GM13977 (cell line): ENCODE data around the gene TMEM131L.

Experiments
- DNase-seq: peaks from one replicate; pipeline ENCODE4 v3.0.0; 2012; ENCODE audit warnings: low spot score
- CTCF ChIP-seq: IDR thresholded peaks from 2 replicates; pipeline ENCODE4 v1.5.1; 2012; ENCODE audit warnings: mild to moderate bottlenecking, control low read depth; ENCODE audit not compliant: insufficient read depth; ENCODE audit errors: extremely low read depth, missing control alignments
- in situ Hi-C: fragments of 300-500 bp; cut with MboI; formaldehyde crosslinking; loops from one replicate; pipeline ENCODE4 v1.12.0; 2022; ENCODE audit warnings: low sequenced_read_pairs, low pct_unique_long_range_greater_than_20kb, mixed read lengths, inconsistent platforms; ENCODE audit not compliant: unreplicated experiment

Gene TMEM131L

GRCh38 chr4:153634738-153635353 lies 168.7 kb downstream of the TMEM131L start:
- TF ChIP-seq CTCF, result peak; percentile 42
- in situ Hi-C loops, result loop anchor here (10.0 to 25.0 kb wide), 3 partner anchors 120 to 498 kb away; partner anchors contain the start of gene MND1
- no peak for DNase-seq

GRCh38 chr4:153635846-153636245 lies 169.7 kb downstream of the TMEM131L start:
- no peak for DNase-seq
- TF ChIP-seq CTCF, result no peak
- in situ Hi-C loops, result loop anchor here (10.0 to 25.0 kb wide), 3 partner anchors 119 to 499 kb away; partner anchors contain the start of gene MND1

- no peak for TF ChIP-seq CTCF
- in situ Hi-C loops, result loop anchor here (10.0 to 25.0 kb wide), 3 partner anchors 118 to 500 kb away; partner anchors contain the start of gene MND1
Observed at GRCh38 chr4:153637201-153637600, 171.0 kb downstream of the TMEM131L start.

GRCh38 chr4:153638011-153638410 lies 171.9 kb downstream of the TMEM131L start:
- no peak for DNase-seq
- TF ChIP-seq CTCF, result no peak
- in situ Hi-C loops, result loop anchor here (10.0 to 25.0 kb wide), 3 partner anchors 117 to 501 kb away; partner anchors contain the start of gene MND1

More at GRCh38 chr4:153637201-153637600, 171.0 kb downstream of the TMEM131L start:
- DNase-seq, result no peak

GRCh38 chr4:153638999-153639398 lies 172.8 kb downstream of the TMEM131L start:
- no peak for DNase-seq
- in situ Hi-C loops, result loop anchor here (10.0 to 25.0 kb wide), 3 partner anchors 116 to 502 kb away; partner anchors contain the start of gene MND1
- no peak for TF ChIP-seq CTCF

DNA sequence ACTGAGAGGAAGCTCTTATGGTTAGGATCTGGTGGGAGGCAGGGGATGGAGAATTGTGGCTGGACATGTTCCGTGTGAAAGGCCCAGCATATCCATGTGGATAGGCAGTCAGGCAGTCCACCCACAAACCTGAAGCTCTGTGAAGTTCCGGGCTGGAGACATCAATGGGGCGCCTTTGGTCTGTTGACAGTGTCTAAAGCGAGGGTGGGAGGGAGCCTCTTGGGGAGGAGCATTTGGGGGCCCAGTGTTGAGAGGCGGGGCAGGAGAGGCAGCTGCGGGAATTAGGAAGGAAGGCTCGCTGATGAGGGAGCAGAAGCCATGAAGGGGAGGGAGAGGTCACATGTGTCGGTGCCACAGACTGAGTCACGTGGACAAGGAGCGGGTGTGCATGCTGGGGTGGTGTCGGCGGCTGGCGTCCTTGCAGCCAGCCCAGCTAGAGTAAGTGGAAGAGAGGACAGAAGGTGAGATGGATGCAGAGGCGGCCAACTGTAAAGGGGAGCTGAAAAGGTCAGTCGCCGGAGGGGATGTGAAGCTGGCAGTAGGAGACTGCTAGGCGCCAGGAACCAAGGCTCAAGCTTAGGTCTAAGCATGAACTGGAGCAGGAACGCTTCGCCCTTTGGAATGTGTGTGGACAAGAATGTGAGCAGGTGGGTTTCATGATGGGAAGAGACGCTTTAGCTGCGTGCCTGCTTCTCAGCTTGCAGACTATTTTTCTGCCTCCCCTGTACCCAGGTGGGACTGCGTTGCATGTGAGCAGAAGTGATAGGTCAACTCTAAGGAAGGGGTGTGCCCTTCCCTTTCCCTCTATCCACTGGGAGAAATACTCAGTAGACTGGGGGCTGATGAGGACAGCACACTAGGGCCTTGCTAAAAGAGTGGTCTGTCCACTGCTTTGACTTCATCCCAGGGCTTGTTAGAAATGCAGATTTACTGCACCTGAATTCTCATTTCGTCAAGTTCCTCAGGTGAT lies 174.0 kb downstream of the TMEM131L start:
- TF ChIP-seq CTCF, result no peak
- in situ Hi-C loops, result loop anchor here (10.0 to 25.0 kb wide), 3 partner anchors 115 to 503 kb away; partner anchors contain the start of gene MND1
- no peak for DNase-seq
